ENCODE results near the gene CLEC4E.
"Not testable (repeated sequence)": the region's sequence is repeated elsewhere in the genome, so short reads cannot be mapped to it uniquely, and the experiment has no call there.

The CLEC4E gene

GRCh38 chr12:8532045-8532444 lies 8.7 kb downstream of the CLEC4E start:
- DNase-seq = no peak

DNA sequence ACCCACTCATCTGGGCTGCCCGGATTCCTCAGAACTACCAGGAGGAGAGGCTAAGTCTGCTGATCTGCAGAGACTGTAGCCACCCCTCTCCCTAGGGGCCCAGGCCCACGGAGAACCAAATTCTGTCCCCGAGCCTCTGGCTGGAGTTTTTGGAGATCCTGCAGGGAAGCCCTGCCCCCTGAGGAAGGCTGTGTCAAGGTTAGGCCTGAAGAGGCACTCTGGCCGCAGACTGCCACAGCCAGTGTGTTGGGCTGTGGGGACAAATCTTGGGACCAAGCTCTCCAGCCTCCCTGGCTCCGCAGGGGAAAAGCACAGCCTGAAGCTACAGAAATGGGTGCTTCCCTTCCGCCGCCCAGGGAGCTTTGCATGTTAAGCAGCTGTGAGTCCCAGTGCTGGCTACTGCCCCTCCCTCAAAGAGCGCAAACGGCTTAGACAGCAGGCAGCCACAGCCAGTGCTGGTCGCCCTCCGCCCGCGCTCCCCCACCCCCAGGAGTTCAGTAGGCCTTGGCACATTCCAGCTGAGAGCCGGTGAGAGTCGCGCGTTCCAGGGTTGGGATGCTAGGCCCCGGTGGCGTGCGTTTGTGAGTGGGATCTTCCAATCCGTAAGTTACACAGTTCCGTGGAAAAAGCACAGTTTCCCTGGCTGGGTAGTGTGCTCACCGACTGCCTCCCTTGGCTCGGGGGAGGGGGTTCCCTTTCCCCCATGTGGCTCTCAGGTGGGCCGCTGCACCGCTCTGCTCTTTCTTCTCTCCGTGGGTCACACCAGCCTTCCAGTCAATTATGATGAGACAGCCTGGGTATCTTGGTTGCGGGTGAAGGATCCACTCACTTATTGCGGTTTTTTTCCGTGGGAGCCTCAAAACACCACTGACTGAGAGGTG lies 13.2 kb downstream of the CLEC4E start:
- DNase-seq = no peak

- DNase-seq = no peak
These were observed 21.5 kb downstream of the CLEC4E start for GRCh38 chr12:8519171-8519570.

DNA sequence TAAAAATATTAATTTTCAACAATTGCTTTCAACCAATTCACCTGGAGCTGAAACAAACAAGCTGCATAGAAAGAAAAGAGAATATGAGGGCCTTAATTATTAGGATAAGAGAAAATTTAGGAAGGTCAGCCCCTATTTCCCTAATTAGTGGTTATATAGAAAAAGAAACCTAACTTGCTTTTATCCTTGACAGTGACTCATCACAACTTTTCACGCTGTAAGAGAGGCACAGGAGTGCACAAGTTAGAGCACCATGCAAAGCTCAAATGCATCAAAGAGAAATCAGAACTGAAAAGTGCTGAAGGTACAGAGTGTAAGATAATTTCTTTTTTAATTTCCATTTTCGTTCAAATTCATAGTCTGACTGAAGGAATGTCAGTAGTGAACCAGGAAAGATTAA lies 22.7 kb downstream of the CLEC4E start:
- no peak for DNase-seq

DNA sequence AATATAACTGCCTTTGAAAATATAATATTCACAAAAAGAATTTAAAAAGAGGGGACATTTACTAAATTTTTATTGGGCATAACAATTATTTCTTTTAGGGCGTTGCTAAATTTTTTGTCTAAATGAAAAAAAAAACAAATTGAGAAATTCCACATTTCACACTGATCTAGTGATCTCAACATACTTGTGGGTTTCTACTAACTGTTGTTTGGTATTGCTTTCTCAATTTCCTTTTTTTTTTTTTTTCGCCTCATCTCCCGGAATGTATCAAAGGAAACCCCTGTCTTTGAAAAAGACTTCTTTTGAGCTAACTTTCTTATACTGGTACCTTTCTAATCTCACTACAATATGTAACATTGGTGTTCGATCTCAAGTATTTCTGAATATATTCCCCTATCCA lies 27.4 kb downstream of the CLEC4E start, which contains the start of gene CLEC4D:
TSS of gene CLEC4D (plus strand) at position 248 of the 400 bp plus-strand sequence. CDS start 230 bp downstream, outside the sequence.
- no peak for DNase-seq

DNA sequence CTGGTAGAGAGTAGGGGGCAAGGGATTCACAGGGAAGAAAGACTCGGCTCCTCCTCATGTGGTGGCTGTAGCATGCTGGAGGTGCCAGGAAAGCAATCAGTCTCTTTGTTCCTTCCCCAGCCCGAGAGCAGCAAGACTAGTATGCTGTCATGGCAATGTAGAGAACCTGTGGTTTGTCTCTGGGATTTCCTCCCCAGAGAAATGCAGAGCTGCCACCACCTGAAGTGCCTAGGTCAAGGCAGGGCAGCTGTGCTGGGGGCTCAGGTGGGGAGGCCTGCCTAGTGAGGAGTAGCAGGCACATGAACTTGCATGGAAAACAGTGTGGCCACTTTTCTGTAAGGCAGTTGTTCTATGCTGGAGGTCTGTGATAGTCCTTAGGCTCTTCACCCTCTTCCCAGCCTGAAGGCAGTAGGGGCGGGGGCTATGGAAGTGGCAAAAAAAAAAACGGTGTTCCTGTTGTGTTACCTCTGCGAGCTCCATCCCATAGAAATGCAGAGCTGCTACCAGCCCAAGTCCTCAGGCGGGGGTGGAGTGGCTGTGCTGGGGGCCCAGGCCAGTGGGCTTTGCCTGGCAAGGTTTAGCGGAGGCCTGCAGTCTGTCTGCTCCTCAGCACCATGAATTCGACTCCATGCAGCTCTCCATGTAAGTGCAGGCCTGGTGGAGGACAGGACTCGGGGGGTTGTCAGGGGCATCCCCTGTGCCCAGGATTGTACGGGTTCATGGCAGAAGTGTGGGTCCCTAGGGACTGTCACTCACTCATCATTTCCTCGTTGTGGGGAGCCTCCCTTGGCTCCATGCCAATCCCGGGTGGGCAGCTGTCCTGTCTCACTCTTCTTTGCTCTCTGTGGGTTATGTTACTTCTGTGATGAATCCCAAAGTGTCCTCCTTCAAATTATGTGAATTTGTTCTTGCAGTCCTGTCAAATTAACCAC lies 31.5 kb downstream of the CLEC4E start:
- DNase-seq = no peak

DNA sequence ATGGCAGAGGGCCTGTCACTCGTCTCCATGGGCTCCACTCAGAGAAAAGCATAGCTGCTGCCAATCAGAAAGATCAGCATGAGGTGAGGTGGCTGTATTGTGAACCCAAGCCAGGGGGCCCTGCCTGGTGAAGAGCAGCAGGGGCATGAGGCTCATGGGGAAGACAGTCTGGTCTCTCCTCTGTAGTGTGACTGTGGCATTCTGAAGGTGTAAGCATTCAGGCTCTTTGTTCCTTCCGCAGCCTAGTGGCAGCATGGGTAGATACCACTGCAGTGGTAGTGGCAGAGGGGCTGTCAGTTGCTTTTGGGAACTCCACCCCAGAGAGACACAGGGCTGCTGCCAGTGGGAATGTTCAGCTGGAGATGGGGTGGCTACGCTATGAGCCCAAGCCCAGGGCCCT lies 32.5 kb downstream of the CLEC4E start:
- no peak for DNase-seq

DNA sequence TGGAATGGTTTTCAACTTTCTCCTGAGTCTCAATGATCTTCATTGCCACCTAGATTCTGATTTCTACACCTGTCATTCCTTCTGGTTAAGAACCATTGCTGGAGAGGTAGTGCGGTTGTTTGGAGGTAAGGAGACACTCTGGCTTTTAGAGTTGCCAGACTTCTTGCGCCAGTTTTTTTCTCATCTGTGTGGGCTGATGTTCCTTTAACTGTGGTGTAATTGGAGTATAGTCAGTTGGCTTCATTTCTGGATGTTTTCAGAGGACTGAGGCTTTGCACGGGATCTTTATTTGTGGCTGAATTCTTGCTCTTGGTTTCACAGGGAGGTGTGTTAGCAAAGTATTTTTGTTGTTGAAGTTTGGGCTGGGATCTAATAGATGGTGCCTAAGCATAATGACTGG lies 33.1 kb downstream of the CLEC4E start:
- no peak for DNase-seq

DNA sequence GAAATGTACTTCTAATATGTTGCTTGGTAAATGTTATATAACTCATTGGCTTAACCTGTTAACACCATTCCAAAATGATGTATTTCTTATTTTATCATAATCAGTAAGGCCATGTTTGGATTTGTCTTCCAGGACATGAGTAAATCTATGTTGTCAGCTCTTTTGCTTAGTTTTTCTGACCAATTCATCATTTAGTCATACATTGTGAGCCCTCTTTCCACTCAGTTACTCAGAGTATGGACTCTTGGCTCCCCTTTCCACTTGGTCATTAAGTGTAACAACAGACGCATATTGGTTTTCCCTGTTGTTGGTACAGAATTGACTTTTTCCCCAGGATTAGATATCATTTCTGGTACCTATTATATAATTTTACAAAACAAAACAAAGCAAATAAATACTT lies 36.4 kb downstream of the CLEC4E start:
- no peak for DNase-seq

GRCh38 chr12:8501720-8502119 lies 39.0 kb downstream of the CLEC4E start:
- no peak for DNase-seq

DNA sequence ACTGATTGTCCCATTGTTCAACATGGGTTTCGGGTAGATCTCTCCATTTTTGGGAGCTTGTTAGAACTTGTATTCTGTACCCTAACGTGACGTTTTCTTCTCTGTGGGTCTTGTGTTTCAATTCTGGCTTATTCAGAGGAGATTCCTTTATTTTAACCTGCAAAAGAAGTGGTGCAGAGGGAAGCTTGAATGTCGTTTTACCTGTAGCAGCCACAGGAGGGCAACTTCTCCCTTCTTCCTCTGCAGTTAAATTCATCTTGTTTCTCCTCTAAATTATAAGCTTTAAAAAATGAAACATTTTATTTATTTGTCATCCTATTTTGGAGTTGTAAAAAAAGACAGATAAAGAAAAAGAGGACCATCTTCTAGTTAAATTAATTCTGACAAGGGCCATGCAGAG lies 41.1 kb downstream of the CLEC4E start:
- DNase-seq = no peak

DNA sequence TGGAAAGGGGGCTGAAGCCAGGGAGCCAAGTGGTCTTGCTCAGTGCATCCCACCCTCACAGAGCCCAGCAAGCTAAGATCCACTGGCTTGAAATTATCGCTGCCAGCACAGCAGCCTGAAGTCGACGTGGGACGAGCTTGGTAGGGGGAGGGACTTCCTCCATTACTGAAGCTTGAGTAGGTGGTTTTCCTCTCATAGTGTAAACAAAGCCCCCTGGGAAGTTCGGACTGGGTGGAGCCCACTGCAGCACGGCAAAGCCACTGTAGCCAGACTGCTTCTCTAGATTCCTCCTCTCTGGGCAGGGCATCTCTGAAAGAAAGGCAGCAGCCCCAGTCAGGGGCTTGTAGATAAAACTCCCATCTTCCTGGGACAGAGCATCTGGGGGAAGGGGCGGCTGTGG lies 44.6 kb downstream of the CLEC4E start:
- DNase-seq = not testable (repeated sequence)

DNA sequence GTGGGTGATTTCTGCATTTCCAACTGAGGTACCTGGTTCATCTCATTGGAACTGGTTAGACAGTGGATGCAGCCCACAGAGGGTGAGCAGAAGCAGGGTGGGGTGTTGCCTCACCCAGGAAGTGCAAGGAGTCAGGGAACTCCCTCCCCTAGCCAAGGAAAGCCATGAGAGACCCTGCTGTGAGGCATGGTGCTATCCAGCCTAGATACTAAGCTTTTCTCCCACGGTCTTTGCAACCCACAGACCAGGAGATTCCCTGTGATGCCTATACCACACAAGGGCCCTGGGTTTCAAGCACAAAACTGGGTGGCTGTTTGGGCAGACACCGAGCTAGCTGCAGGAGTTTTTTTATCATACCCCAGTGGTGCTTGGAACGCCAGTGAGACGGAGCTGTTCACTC lies 45.0 kb downstream of the CLEC4E start:
- DNase-seq = not testable (repeated sequence)

- DNase-seq = peak; percentile 33 to 56
These were observed 47.6 kb downstream of the CLEC4E start for GRCh38 chr12:8493084-8493483.

DNA sequence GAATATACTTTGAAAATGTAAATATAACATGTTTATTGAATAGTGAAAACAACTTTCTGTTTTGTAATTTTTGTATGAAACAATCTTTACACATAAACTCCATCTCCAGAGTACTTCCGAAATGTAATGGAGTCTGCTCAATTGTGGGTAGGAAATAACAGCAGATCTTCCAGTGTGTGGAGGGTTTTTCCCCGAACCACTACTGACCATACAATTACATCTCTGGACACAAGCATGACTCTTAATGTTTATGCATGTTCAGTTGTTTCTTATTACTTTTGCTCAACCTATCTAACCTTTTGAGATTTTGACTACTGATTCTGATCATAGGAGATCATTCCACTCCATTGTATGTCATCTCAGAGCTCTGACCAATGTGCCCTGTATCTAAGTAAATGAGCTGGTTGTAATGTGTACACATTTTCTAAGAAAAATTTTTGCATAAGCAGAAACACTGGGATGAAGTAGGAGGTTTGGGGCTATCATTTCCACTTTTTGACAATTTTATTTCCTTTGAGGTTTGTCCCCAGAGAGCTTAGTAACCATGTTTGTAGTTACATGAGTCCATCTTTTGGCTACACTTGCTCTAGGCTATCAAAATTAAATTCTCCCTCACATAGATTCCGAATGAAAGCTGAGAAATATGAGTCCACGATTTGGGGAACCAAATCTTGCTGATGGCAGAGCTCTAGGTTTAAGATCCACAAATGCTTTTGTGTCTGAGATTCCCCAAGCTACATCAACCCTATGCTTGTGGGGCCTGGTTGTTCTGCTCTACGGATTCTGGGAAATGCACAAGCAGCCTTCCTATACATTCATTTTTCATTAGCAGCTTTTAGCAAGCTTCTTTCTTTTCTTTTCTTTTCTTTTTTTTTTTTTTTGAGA lies 48.8 kb downstream of the CLEC4E start:
- DNase-seq = no peak
